ENCODE data around the gene EPN1. TPM values are rescaled to one million over a fixed set of nuclear protein-coding genes. Genes with fewer than 3 reads are reported as not detected.

Gene EPN1
- total RNA-seq, 1 donor from 2014 or later, result 145 TPM

DNA sequence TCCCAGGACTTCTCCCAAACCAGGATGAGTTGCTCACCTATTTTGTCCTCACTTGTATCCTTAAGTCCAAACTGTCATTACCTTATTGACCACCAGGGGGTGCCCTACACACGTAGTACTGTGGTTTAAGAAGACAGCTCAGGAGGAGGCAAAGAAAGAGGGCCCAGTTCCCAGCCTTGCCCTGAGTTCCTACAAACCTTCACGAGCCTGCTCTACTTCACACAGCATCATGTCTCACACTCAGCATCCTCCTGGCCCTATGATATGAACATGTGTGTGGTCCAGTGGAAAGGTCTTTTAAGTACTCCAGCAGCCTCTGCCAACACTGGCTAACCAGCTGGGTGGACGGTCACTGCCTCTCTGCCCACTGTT is 42.6 kb upstream of the EPN1 start:
- no peak overlapping the region for H3K9ac ChIP-seq (ENCODE audit: low read length)
- no peak for TF ChIP-seq EZH2 (IDR thresholded peaks at IDR 0.05; ENCODE audit: insufficient read depth, low read length)
- TF ChIP-seq, protein P1, sequence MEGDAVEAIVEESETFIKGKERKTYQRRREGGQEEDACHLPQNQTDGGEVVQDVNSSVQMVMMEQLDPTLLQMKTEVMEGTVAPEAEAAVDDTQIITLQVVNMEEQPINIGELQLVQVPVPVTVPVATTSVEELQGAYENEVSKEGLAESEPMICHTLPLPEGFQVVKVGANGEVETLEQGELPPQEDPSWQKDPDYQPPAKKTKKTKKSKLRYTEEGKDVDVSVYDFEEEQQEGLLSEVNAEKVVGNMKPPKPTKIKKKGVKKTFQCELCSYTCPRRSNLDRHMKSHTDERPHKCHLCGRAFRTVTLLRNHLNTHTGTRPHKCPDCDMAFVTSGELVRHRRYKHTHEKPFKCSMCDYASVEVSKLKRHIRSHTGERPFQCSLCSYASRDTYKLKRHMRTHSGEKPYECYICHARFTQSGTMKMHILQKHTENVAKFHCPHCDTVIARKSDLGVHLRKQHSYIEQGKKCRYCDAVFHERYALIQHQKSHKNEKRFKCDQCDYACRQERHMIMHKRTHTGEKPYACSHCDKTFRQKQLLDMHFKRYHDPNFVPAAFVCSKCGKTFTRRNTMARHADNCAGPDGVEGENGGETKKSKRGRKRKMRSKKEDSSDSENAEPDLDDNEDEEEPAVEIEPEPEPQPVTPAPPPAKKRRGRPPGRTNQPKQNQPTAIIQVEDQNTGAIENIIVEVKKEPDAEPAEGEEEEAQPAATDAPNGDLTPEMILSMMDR (IDR thresholded peaks at IDR 0.05; ENCODE audit: insufficient read depth, low read depth, low read length), result peak; percentile 92
- no peak overlapping the region for H3K4me3 ChIP-seq (ENCODE audit: insufficient read depth, low read depth, low read length)
- H3K4me2 ChIP-seq (ENCODE audit: low read length), result no peak overlapping the region
- DNase-seq (ENCODE audit: low read depth), result peak; percentile 84
- H3K27ac ChIP-seq (ENCODE audit: low read depth, low read length), result no peak overlapping the region
- no peaks in the 10 kb centered on the region for H3K27me3 ChIP-seq (ENCODE audit: insufficient read depth, low read length)
- H3K36me3 ChIP-seq (ENCODE audit: insufficient read depth, low read length), result no peaks in the 10 kb centered on the region
- no peak overlapping the region for H3K27ac Mint-ChIP-seq (ENCODE audit: unreplicated experiment)
- H3K4me1 ChIP-seq (ENCODE audit: insufficient read depth, low read length), result peaks cover 16% of the 10 kb centered on the region
- H3K27me3 Mint-ChIP-seq (ENCODE audit: low read depth, unreplicated experiment), result no peaks in the 10 kb centered on the region
- H2AFZ ChIP-seq (ENCODE audit: low read depth, low read length), result peak overlapping the region; percentile 76
- H3K9me3 ChIP-seq (ENCODE audit: insufficient read depth, low read depth, low read length), result no peaks in the 10 kb centered on the region
- no peak overlapping the region for H3K4me3 Mint-ChIP-seq (ENCODE audit: unreplicated experiment)
- peaks cover 9% of the 10 kb centered on the region for H4K20me1 ChIP-seq (ENCODE audit: insufficient read depth, low read length)
- no peaks in the 10 kb centered on the region for H3K36me3 Mint-ChIP-seq (ENCODE audit: low read depth, unreplicated experiment)
- peaks cover 3% of the 10 kb centered on the region for H3K9me3 Mint-ChIP-seq (ENCODE audit: unreplicated experiment)
- FAIRE-seq, result no peak
- peaks cover 18% of the 10 kb centered on the region for H3K4me1 Mint-ChIP-seq (ENCODE audit: low read depth, unreplicated experiment)
- peaks cover 28% of the 10 kb centered on the region for H3K79me2 ChIP-seq (ENCODE audit: insufficient read depth, low read length)

DNA sequence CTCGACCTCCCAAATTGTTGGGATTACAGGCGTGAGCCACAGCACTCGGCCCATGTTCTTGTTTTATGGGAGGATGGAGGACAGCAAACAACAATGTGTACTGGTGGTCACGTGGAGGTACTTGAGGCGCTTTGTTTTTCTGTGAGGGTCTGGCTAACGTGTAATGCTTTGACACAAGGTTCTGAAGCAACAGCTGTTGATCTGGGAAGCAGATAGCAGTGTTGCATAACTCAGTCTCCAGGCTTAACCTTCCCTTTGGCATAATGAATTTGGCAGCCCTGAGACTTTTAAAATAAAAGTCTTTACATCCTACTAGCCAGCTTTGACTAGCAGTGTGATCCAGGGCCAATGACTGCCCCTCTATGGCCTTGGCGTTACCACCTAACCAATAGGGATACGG is 41.2 kb upstream of the EPN1 start:
- Histone ChIP-seq H4K20me1 (ENCODE audit: insufficient read depth, low read length) (peaks cover 9% of the 10 kb centered on the region), H3K36me3 (ENCODE audit: insufficient read depth, low read length) (no peaks in the 10 kb centered on the region), H3K9ac (ENCODE audit: low read length) (no peak overlapping the region), H3K4me3 (ENCODE audit: insufficient read depth, low read depth, low read length) (no peak overlapping the region), H3K27ac (ENCODE audit: low read depth, low read length) (no peak overlapping the region), H3K27me3 (ENCODE audit: insufficient read depth, low read length) (no peaks in the 10 kb centered on the region), H2AFZ (ENCODE audit: low read depth, low read length) (peak overlapping the region; percentile 72), H3K4me1 (ENCODE audit: insufficient read depth, low read length) (peaks cover 16% of the 10 kb centered on the region), H3K9me3 (ENCODE audit: insufficient read depth, low read depth, low read length) (no peaks in the 10 kb centered on the region), H3K4me2 (ENCODE audit: low read length) (no peak overlapping the region), H3K79me2 (ENCODE audit: insufficient read depth, low read length) (peaks cover 42% of the 10 kb centered on the region)
- Mint-ChIP-seq H3K27me3 (ENCODE audit: low read depth, unreplicated experiment) (no peaks in the 10 kb centered on the region), H3K27ac (ENCODE audit: unreplicated experiment) (no peak overlapping the region), H3K9me3 (ENCODE audit: unreplicated experiment) (peaks cover 3% of the 10 kb centered on the region), H3K4me3 (ENCODE audit: unreplicated experiment) (no peak overlapping the region), H3K36me3 (ENCODE audit: low read depth, unreplicated experiment) (peaks cover 4% of the 10 kb centered on the region), H3K4me1 (ENCODE audit: low read depth, unreplicated experiment) (peaks cover 19% of the 10 kb centered on the region)
- no peak for DNase-seq (ENCODE audit: low read depth)
- no peak for TF ChIP-seq EZH2 (IDR thresholded peaks at IDR 0.05; ENCODE audit: insufficient read depth, low read length)
- TF ChIP-seq, protein P1 (IDR thresholded peaks at IDR 0.05; ENCODE audit: insufficient read depth, low read depth, low read length), result no peak
- no peak for FAIRE-seq

DNA sequence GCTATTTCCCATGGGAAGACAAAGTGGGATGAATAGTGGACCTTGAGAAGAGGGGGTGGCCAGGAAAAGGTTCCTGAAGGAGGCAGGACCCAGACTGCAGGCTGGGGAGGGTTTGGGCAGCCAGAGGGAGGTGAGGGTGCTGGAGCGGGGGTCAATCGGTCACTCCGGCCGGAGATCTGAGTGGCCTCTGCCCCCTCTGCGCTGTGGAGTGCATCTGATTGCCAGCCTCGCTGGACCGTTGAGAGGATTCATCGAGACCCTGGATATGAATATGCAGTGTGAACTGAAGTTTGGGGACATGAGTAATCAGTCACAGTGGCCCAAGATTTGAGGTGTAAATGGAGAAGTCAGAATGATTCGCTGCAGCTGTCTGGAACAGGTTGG is 39.7 kb upstream of the EPN1 start:
- Mint-ChIP-seq H3K27me3 (ENCODE audit: low read depth, unreplicated experiment) (no peaks in the 10 kb centered on the region), H3K4me1 (ENCODE audit: low read depth, unreplicated experiment) (peaks cover 22% of the 10 kb centered on the region), H3K36me3 (ENCODE audit: low read depth, unreplicated experiment) (peaks cover 7% of the 10 kb centered on the region), H3K4me3 (ENCODE audit: unreplicated experiment) (peak overlapping the region; percentile 100), H3K27ac (ENCODE audit: unreplicated experiment) (peak overlapping the region; percentile 100), H3K9me3 (ENCODE audit: unreplicated experiment) (peaks cover 3% of the 10 kb centered on the region)
- H2AFZ ChIP-seq (ENCODE audit: low read depth, low read length), result peak overlapping the region; percentile 72
- TF ChIP-seq, protein P1 (IDR thresholded peaks at IDR 0.05; ENCODE audit: insufficient read depth, low read depth, low read length), result no peak
- TF ChIP-seq EZH2 (IDR thresholded peaks at IDR 0.05; ENCODE audit: insufficient read depth, low read length), result no peak
- FAIRE-seq, result no peak
- peak overlapping the region; percentile 98 for H3K4me2 ChIP-seq (ENCODE audit: low read length)
- peaks cover 14% of the 10 kb centered on the region for H4K20me1 ChIP-seq (ENCODE audit: insufficient read depth, low read length)
- peaks cover 48% of the 10 kb centered on the region for H3K79me2 ChIP-seq (ENCODE audit: insufficient read depth, low read length)
- H3K27ac ChIP-seq (ENCODE audit: low read depth, low read length), result peak overlapping the region; percentile 96
- no peaks in the 10 kb centered on the region for H3K9me3 ChIP-seq (ENCODE audit: insufficient read depth, low read depth, low read length)
- no peak for DNase-seq (ENCODE audit: low read depth)
- peak overlapping the region; percentile 99 for H3K4me3 ChIP-seq (ENCODE audit: insufficient read depth, low read depth, low read length)
- H3K36me3 ChIP-seq (ENCODE audit: insufficient read depth, low read length), result no peaks in the 10 kb centered on the region
- H3K27me3 ChIP-seq (ENCODE audit: insufficient read depth, low read length), result no peaks in the 10 kb centered on the region
- peaks cover 23% of the 10 kb centered on the region for H3K4me1 ChIP-seq (ENCODE audit: insufficient read depth, low read length)
- peak overlapping the region; percentile 100 for H3K9ac ChIP-seq (ENCODE audit: low read length)

All from astrocyte (in vitro differentiated cells and primary cell).